Measurements from ENCODE around the gene GAB2. TPM values are rescaled to one million over a fixed set of nuclear protein-coding genes. Genes with fewer than 3 reads are reported as not detected.

The GAB2 gene
- total RNA-seq, 1 donor from 2014 or later = 10.9 TPM

DNA sequence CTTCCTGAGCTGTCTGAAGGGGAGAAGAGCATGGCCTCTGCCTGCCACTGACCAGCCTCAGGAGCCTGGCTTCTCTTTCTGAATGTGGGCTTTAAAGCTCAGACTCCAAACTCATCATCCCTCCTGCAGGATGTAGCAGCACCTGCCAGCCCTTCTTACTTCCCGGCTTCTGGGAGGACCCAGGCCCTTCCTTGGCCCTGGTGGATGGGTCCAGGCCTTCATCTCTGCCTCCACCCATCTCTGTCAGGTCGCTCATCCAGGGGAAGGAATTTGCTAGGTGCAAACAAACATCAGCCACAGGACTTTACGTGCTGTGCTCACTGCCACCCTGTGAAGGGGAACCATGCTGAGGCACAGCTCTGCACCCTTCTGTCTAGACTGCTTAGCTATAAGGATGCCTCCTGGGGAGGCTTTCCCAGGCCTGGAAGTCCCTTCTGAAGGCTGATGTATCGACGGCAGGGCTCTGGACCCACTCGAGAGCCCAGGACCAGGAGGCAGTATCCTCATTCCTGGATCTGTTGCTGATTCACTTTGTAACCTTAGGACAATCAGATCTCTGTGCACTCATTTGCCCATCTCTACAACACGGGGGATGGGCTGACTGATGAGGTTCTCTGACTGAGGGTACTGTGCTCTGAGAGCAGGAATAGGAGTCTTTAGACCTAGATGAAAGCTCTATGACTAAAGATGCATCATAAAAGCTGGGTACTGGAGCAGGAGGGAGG lies 198.0 kb downstream of the GAB2 start:
- Mint-ChIP-seq H3K27me3 (ENCODE audit: low read depth) (no peaks in the 10 kb centered on the region), H3K36me3 (ENCODE audit: low read depth) (peaks cover 39% of the 10 kb centered on the region), H3K27ac (ENCODE audit: unreplicated experiment) (no peak overlapping the region), H3K9me3 (ENCODE audit: low read depth) (no peaks in the 10 kb centered on the region), H3K4me3 (ENCODE audit: unreplicated experiment) (no peak overlapping the region), H3K4me1 (ENCODE audit: low read depth) (no peaks in the 10 kb centered on the region)
- DNase-seq (ENCODE audit: low spot score) = no peak
- TF ChIP-seq, protein P1, sequence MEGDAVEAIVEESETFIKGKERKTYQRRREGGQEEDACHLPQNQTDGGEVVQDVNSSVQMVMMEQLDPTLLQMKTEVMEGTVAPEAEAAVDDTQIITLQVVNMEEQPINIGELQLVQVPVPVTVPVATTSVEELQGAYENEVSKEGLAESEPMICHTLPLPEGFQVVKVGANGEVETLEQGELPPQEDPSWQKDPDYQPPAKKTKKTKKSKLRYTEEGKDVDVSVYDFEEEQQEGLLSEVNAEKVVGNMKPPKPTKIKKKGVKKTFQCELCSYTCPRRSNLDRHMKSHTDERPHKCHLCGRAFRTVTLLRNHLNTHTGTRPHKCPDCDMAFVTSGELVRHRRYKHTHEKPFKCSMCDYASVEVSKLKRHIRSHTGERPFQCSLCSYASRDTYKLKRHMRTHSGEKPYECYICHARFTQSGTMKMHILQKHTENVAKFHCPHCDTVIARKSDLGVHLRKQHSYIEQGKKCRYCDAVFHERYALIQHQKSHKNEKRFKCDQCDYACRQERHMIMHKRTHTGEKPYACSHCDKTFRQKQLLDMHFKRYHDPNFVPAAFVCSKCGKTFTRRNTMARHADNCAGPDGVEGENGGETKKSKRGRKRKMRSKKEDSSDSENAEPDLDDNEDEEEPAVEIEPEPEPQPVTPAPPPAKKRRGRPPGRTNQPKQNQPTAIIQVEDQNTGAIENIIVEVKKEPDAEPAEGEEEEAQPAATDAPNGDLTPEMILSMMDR (IDR thresholded peaks at IDR 0.05) = no peak

DNA sequence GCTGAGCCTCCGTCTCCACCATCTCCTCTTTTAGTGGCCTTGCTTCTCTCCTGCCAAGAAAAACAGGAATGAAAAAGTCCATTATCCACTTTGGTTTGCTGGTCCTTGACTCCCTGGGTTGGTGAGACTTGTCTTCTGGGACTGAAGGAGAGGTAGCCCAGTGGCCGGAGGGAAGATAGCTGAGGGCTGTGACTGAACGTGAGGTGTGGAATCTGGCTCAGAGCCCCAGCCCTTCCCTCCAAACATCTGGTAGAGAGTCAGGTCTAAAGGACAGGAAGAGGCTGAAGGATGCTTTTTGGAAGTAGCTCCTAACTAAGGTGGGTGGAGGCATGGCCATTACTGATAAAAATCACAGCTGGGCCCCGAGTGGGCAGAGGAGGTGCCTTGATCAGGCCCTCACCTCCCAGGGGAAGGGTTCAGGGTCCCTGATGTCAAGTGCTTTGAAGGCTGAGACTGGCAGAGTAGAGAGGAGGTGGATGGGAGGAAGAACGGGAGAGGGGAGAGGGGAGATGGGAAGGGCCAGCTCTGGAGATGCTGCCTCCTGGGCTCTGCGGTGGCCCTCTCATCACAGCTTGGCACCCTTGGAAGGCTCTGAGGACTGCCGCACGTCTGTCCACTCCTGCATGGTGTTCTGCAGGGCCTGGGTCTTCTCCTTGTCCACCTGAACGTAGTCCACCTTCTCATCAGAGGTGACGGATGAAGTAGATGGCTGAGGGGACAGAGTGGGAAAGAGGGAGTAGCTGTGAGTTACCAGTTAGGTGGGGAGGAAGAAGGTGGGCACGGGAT lies 198.7 kb downstream of the GAB2 start:
- Mint-ChIP-seq H3K27me3 (ENCODE audit: low read depth) (no peaks in the 10 kb centered on the region), H3K4me1 (ENCODE audit: low read depth) (no peaks in the 10 kb centered on the region), H3K4me3 (ENCODE audit: unreplicated experiment) (no peak overlapping the region), H3K36me3 (ENCODE audit: low read depth) (peaks cover 36% of the 10 kb centered on the region), H3K9me3 (ENCODE audit: low read depth) (no peaks in the 10 kb centered on the region), H3K27ac (ENCODE audit: unreplicated experiment) (no peak overlapping the region)
- TF ChIP-seq, protein P1 (IDR thresholded peaks at IDR 0.05) = no peak
- DNase-seq (ENCODE audit: low spot score) = no peak

DNA sequence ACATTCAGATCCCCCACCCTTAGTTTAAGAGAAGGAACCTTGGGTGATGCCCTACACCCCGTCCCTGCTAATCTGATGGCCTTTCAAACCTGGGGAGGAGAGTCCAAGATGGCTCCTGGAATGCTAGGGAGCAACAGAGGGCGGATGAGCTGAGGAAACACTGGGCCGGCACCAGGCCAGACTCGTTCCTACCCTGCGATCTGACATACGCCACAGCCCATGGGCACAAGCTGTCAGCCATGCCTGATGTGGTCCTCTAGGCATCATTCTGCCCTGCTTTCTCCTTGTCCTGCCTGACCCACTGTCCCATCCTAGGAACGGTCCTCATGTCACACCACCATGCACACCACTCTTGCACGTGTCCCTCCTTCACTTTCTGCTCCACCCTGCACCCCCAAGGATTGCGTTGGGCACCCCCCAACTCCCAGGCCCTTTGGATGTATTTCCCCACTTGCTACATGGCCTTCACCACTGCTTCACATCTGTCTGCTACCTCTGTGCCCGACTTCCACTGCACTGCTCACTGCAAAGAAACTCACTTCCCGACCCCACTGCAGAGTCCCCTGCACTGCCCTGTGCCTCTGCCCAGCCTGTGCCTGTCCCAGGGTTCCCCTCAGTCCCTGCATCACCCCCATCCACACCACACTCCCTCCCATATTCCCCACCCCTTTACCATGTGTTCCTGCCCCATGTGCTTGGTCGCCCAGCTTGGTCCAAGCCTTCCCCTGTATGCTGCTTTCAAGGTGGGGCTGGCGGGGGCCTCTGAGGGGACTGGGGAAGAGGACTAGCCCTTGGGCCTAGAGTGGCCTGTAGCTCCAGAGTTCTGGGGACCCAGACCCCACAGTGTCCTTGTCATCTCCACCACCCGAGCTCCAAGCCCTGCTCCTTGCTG lies 199.7 kb downstream of the GAB2 start:
- H3K4me3 Mint-ChIP-seq (ENCODE audit: unreplicated experiment) = no peak overlapping the region
- DNase-seq (ENCODE audit: low spot score) = no peak
- TF ChIP-seq, protein P1 (IDR thresholded peaks at IDR 0.05) = no peak
- peaks cover 33% of the 10 kb centered on the region for H3K36me3 Mint-ChIP-seq (ENCODE audit: low read depth)
- no peaks in the 10 kb centered on the region for H3K9me3 Mint-ChIP-seq (ENCODE audit: low read depth)
- H3K27me3 Mint-ChIP-seq (ENCODE audit: low read depth) = no peaks in the 10 kb centered on the region
- no peaks in the 10 kb centered on the region for H3K4me1 Mint-ChIP-seq (ENCODE audit: low read depth)
- H3K27ac Mint-ChIP-seq (ENCODE audit: unreplicated experiment) = no peak overlapping the region

DNA sequence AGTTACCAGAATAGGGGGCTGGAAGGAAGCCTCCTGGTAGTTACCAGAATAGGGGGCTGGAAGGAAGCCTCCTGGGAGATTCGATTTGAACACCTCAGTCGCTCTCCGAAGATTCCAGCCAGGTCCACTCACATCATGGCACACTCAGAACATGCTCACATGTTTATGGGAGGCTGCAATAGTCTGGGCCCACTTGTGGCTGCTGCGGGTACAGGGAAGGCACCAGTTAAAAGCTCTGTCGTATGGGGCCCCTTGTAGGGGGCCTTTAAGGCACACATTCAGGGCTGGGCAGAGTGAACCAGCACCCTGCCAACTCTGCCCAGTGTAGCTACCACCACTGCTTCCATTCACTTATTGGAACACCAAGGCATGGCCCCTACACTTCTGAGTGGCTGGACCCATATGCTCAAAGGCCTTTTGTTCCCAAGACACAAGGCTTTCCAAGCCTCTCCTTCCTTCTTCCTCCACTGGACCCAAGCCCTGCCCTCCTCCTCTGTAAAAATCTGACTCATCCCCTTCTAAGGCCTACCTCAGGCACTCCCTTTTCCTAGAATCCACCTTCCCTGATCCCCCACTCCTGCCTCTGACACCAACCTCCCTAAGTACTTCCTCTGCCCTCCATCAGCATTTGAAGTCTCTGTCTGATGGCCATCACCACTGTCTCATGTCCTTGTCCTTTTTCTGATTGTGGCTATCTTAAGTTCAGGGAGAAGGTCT lies 200.9 kb downstream of the GAB2 start:
- no peak for DNase-seq (ENCODE audit: low spot score)
- no peaks in the 10 kb centered on the region for H3K27me3 Mint-ChIP-seq (ENCODE audit: low read depth)
- no peaks in the 10 kb centered on the region for H3K9me3 Mint-ChIP-seq (ENCODE audit: low read depth)
- TF ChIP-seq, protein P1 (IDR thresholded peaks at IDR 0.05) = no peak
- peak overlapping the region; percentile 39 for H3K27ac Mint-ChIP-seq (ENCODE audit: unreplicated experiment)
- no peak overlapping the region for H3K4me3 Mint-ChIP-seq (ENCODE audit: unreplicated experiment)
- H3K36me3 Mint-ChIP-seq (ENCODE audit: low read depth) = peaks cover 35% of the 10 kb centered on the region
- peaks cover 9% of the 10 kb centered on the region for H3K4me1 Mint-ChIP-seq (ENCODE audit: low read depth)

All from chondrocyte (in vitro differentiated cells).